Suppressor macrophage treated with lipopolysaccharide for 4 hours (primary cell): ENCODE measurements around the gene MT1G.
"Not testable (repeated sequence)": the region's sequence is repeated elsewhere in the genome, so short reads cannot be mapped to it uniquely, and the experiment has no call there.

Experiments used
- DNase-seq: peaks from one replicate; pipeline ENCODE4 v3.0.0-alpha.2; 2020

MT1G gene

GRCh38 chr16:56684256-56684925, 16.5 kb upstream of the MT1G start:
- no peak for DNase-seq

GRCh38 chr16:56683424-56684172, 15.7 kb upstream of the MT1G start:
- DNase-seq, result no peak

- no peak for DNase-seq
These were observed 15.0 kb upstream of the MT1G start for GRCh38 chr16:56682703-56683397.

GRCh38 chr16:56681939-56682702, 14.3 kb upstream of the MT1G start, which contains the start of gene MT1X:
Gene MT1X (plus strand): TSS chr16:56682470. CDS start chr16:56682541, 71 bp downstream.
- DNase-seq, result peak; percentile 95

- DNase-seq, result no peak
These were observed 12.0 kb upstream of the MT1G start for GRCh38 chr16:56679818-56680217.

GRCh38 chr16:56679078-56679730, 11.3 kb upstream of the MT1G start:
- no peak for DNase-seq

GRCh38 chr16:56677474-56677873, 9.6 kb upstream of the MT1G start:
- no peak for DNase-seq

GRCh38 chr16:56675685-56676210, 7.9 kb upstream of the MT1G start:
- no peak for DNase-seq

- not testable (repeated sequence) for DNase-seq
These were observed 6.7 kb upstream of the MT1G start for GRCh38 chr16:56674570-56674969.

GRCh38 chr16:56673921-56674320, 6.1 kb upstream of the MT1G start:
- peak; percentile 46 for DNase-seq

GRCh38 chr16:56672761-56673536, 5.1 kb upstream of the MT1G start:
- peak; percentile 39 for DNase-seq

GRCh38 chr16:56672171-56672570, 4.3 kb upstream of the MT1G start:
- not testable (repeated sequence) for DNase-seq

- peak; percentile 56 for DNase-seq
These were observed 3.8 kb upstream of the MT1G start for GRCh38 chr16:56671691-56672090.

GRCh38 chr16:56670620-56670934, 2.7 kb upstream of the MT1G start:
- DNase-seq, result no peak

- peak; percentile 49 for DNase-seq
These were observed 2.2 kb upstream of the MT1G start for GRCh38 chr16:56669840-56670619.

GRCh38 chr16:56669005-56669839, 1.4 kb upstream of the MT1G start, which contains the start of gene MT1H:
Gene MT1H (plus strand): TSS chr16:56669814. CDS start chr16:56669885, 71 bp downstream.
- DNase-seq, result no peak

- not testable (repeated sequence) for DNase-seq
These were observed 2.3 kb downstream of the MT1G start for GRCh38 chr16:56665286-56666261.

- no peak for DNase-seq
These were observed 3.4 kb downstream of the MT1G start for GRCh38 chr16:56664506-56664905.
